ENCODE results near the gene OSBPL8. TPM values are rescaled to one million over a fixed set of nuclear protein-coding genes. Genes with fewer than 3 reads are reported as not detected.

The OSBPL8 gene
- total RNA-seq, 4 donors from 2014 or later, result 75.9 to 167 (median 108) TPM

DNA sequence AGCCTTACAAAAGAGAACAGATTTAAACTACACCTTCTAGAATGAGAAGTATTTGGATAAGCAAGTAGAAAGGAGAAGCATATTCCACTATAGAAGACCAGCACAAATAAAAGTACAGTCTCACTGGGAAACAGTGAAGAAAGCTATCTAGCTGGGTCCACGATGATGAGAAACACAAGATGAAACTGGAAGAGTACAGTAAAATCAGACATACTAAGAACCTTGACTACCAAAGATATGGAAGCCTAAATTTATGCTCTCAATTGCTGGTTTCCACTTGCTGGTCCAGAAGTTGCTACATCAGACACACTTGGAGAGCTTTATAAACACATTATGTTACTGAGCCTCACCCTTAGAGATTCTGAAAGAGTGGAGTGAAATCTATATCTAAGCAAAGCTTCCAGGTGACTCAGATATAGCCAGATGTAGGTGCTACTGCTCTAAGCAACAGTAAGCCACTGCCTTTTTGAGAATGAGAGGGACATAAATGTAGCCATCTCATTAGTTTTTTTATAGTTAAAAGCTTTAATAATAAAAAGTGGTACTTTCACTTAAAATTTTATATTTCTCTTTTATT, 115.1 kb downstream of the OSBPL8 start:
- intact Hi-C loops (cut with DNase I; ENCODE audit: low total_unique reads), result no loop called here
- no peak for DNase-seq (ENCODE audit: low spot score in 2 of 2)
- WGBS, 2 donors, result 55 to 68% methylated on average over 1 of the region's 1 CpG
- no peak overlapping the region for H3K4me3 ChIP-seq (ENCODE audit: low read depth, poor library complexity, severe bottlenecking)
- TF ChIP-seq POLR2A (IDR thresholded peaks at IDR 0.05), result no peak
- TF ChIP-seq, protein P1, sequence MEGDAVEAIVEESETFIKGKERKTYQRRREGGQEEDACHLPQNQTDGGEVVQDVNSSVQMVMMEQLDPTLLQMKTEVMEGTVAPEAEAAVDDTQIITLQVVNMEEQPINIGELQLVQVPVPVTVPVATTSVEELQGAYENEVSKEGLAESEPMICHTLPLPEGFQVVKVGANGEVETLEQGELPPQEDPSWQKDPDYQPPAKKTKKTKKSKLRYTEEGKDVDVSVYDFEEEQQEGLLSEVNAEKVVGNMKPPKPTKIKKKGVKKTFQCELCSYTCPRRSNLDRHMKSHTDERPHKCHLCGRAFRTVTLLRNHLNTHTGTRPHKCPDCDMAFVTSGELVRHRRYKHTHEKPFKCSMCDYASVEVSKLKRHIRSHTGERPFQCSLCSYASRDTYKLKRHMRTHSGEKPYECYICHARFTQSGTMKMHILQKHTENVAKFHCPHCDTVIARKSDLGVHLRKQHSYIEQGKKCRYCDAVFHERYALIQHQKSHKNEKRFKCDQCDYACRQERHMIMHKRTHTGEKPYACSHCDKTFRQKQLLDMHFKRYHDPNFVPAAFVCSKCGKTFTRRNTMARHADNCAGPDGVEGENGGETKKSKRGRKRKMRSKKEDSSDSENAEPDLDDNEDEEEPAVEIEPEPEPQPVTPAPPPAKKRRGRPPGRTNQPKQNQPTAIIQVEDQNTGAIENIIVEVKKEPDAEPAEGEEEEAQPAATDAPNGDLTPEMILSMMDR (IDR thresholded peaks at IDR 0.05), result no peak

DNA sequence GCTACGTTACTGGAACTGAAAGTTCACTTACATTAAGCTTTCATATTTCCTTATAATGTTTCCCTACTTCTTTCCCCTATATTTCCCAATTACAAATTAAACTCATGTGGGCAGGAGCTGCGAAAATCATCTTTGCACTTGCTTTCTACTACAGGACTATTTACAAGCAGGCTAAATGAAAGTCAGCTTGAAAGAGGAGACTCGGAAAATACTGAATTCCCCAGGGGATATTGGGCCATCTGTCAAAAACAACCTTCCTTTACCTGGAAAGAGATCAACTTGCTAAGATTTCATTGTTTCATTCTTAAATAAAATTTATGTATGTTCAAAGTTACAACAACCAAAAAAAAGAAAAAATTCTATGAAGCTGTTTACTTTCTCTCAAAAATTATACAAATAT, 118.6 kb downstream of the OSBPL8 start:
- 76 to 77% methylated on average over 3 of the region's 3 CpGs for WGBS, 2 donors
- TF ChIP-seq POLR2A (IDR thresholded peaks at IDR 0.05), result no peak
- TF ChIP-seq, protein P1 (IDR thresholded peaks at IDR 0.05), result no peak
- H3K4me3 ChIP-seq (ENCODE audit: low read depth, poor library complexity, severe bottlenecking), result no peak overlapping the region
- intact Hi-C loops (cut with DNase I; ENCODE audit: low total_unique reads), result no loop called here
- no peak for DNase-seq (ENCODE audit: low spot score in 2 of 2)

DNA sequence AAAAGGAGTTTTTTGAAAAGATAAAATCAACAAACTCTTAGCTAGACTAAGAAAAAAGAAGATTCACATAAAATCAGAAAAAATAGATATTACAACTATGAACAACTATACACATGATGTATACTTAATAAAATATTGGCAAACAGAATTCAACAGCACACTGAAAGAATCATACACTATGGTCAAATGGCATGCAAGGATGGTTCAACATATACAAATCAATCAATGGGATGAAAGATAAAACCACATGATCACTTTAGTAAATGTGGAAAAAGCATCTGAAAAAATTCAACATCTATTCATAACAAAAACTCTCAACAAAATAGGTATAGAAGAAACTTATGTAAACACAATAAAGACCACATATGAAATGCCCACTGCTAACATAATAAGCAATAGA, 126.8 kb downstream of the OSBPL8 start:
- H3K4me3 ChIP-seq (ENCODE audit: low read depth, poor library complexity, severe bottlenecking), result no peak overlapping the region
- intact Hi-C loops (cut with DNase I; ENCODE audit: low total_unique reads), result no loop called here
- no peak for DNase-seq (ENCODE audit: low spot score in 2 of 2)
- TF ChIP-seq, protein P1 (IDR thresholded peaks at IDR 0.05), result no peak
- TF ChIP-seq POLR2A (IDR thresholded peaks at IDR 0.05), result no peak

DNA sequence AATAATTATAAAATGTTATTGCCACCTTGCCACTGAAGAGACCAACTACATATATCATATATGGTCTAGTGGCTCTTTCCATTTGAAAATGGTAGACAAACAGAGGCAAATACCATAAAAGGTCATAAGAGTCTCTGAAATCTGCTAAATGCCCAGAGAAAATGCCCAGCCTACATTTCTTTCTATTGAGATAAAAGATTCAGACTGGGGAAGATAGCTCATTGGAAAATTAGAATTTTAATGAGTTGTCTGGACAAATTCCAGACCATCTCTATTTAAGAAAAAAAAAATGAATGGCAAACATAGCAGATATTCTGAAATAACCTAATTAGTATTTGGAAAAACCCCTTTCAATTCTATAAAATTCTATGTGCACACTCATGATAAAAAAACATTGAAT, 131.5 kb downstream of the OSBPL8 start:
- TF ChIP-seq, protein P1 (IDR thresholded peaks at IDR 0.05), result no peak
- no peak for TF ChIP-seq POLR2A (IDR thresholded peaks at IDR 0.05)
- no peak for DNase-seq (ENCODE audit: low spot score in 2 of 2)
- intact Hi-C loops (cut with DNase I; ENCODE audit: low total_unique reads), result no loop called here
- no peak overlapping the region for H3K4me3 ChIP-seq (ENCODE audit: low read depth, poor library complexity, severe bottlenecking)

DNA sequence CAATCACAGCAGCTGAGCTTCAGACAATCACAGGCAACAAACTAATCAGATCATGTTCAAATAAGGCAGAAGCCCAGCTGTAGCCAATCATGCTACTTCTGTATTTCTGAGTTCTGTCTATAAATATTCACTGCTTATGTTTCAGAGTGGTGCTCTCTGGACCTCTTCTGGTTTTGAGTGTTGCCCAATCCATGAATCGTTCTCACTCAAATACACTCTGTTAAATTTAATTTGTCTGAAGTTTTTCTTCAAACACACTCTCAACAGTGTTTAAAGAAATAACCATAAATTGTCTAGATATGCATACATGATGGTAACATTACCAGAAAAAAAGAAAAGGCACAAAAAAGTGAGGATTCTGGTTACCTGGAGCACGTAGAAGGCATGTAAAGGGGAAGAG, 133.4 kb downstream of the OSBPL8 start:
- DNase-seq (ENCODE audit: low spot score in 2 of 2), result no peak
- WGBS, 2 donors, result 80 to 86% methylated on average over 2 of the region's 2 CpGs
- no peak overlapping the region for H3K4me3 ChIP-seq (ENCODE audit: low read depth, poor library complexity, severe bottlenecking)
- intact Hi-C loops (cut with DNase I; ENCODE audit: low total_unique reads), result no loop called here
- no peak for TF ChIP-seq POLR2A (IDR thresholded peaks at IDR 0.05)
- TF ChIP-seq, protein P1 (IDR thresholded peaks at IDR 0.05), result no peak

DNA sequence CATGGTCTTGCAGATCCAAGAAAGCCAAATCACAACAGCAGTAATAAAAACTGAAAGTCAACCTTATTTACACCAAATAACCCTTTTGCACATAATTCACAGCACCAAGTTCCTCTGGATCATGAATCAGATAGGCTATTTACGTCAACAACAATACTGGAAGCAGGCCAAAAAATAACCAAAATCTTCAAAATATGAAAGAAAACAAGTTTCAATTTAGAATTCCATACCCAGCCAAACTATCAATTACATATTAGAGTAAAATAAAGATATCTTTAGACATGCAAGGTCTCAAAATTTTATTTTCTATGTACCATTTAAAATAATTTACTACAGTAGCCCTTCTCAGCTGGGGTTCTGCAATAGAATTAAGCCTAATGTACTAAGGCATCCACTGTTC, 134.6 kb downstream of the OSBPL8 start:
- H3K4me3 ChIP-seq (ENCODE audit: low read depth, poor library complexity, severe bottlenecking), result no peak overlapping the region
- 76 to 88% methylated on average over 1 of the region's 1 CpG for WGBS, 2 donors
- intact Hi-C loops (cut with DNase I; ENCODE audit: low total_unique reads), result no loop called here
- no peak for DNase-seq (ENCODE audit: low spot score in 2 of 2)
- TF ChIP-seq POLR2A (IDR thresholded peaks at IDR 0.05), result no peak
- TF ChIP-seq, protein P1 (IDR thresholded peaks at IDR 0.05), result no peak

Data from lower leg skin (tissue), 4 donors.